Retinal pigment epithelial cell (primary cell): ENCODE results near the gene FRMD4A.

Experiments used
- DNase-seq: peaks from one replicate; pipeline ENCODE4 v3.0.0-alpha.2; 2010; ENCODE audit warnings: low read depth
- H3K4me3 ChIP-seq: 2 replicates; pipeline ENCODE4 v1.5.1; 2011; ENCODE audit warnings: mild to moderate bottlenecking, low read length, control low read depth, moderate library complexity
- TF ChIP-seq, protein P1 (sequence below): conservative IDR thresholded peaks from 2 replicates; pipeline ENCODE4 v1.5.1; 2011; ENCODE audit warnings: low read depth, low read length, control low read depth, inconsistent platforms

Gene FRMD4A

DNA sequence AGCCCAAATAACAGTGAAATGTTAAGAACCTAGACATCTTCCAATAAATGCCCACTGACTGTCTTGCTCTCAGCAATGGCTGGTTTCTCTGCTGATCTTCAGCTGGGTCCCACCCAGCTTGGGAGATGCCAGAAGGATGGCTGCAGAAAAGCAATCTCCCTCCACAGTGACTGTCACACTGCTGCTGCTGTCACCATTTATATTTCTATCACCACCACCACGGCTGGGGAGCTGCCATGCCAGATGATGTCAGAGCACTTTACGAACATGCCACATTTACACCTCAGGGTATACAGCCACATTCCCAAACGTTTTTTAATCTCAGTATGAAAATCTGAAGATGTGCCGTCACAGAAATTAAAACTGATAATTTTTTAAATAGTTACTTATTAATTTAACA is 29.8 kb upstream of the FRMD4A start:
- DNase-seq, result no peak
- TF ChIP-seq, protein P1, sequence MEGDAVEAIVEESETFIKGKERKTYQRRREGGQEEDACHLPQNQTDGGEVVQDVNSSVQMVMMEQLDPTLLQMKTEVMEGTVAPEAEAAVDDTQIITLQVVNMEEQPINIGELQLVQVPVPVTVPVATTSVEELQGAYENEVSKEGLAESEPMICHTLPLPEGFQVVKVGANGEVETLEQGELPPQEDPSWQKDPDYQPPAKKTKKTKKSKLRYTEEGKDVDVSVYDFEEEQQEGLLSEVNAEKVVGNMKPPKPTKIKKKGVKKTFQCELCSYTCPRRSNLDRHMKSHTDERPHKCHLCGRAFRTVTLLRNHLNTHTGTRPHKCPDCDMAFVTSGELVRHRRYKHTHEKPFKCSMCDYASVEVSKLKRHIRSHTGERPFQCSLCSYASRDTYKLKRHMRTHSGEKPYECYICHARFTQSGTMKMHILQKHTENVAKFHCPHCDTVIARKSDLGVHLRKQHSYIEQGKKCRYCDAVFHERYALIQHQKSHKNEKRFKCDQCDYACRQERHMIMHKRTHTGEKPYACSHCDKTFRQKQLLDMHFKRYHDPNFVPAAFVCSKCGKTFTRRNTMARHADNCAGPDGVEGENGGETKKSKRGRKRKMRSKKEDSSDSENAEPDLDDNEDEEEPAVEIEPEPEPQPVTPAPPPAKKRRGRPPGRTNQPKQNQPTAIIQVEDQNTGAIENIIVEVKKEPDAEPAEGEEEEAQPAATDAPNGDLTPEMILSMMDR, result no peak
- no peak overlapping the region for H3K4me3 ChIP-seq

GRCh38 chr10:14358886-14359573 is 28.3 kb upstream of the FRMD4A start:
- TF ChIP-seq, protein P1, result no peak

GRCh38 chr10:14356921-14357320 is 26.2 kb upstream of the FRMD4A start:
- DNase-seq, result peak; percentile 84
- H3K4me3 ChIP-seq, result no peak overlapping the region
- TF ChIP-seq, protein P1, result no peak

More at GRCh38 chr10:14358886-14359573, 28.3 kb upstream of the FRMD4A start:
- no peak overlapping the region for H3K4me3 ChIP-seq
- no peak for DNase-seq

GRCh38 chr10:14355750-14356149 is 25.0 kb upstream of the FRMD4A start:
- TF ChIP-seq, protein P1, result no peak
- DNase-seq, result no peak
- H3K4me3 ChIP-seq, result no peak overlapping the region

GRCh38 chr10:14353291-14353913 is 22.7 kb upstream of the FRMD4A start:
- TF ChIP-seq, protein P1, result no peak
- no peak overlapping the region for H3K4me3 ChIP-seq
- DNase-seq, result no peak

- H3K4me3 ChIP-seq, result no peak overlapping the region
- TF ChIP-seq, protein P1, result no peak
- no peak for DNase-seq
These were observed 19.3 kb upstream of the FRMD4A start for GRCh38 chr10:14350006-14350405.

DNA sequence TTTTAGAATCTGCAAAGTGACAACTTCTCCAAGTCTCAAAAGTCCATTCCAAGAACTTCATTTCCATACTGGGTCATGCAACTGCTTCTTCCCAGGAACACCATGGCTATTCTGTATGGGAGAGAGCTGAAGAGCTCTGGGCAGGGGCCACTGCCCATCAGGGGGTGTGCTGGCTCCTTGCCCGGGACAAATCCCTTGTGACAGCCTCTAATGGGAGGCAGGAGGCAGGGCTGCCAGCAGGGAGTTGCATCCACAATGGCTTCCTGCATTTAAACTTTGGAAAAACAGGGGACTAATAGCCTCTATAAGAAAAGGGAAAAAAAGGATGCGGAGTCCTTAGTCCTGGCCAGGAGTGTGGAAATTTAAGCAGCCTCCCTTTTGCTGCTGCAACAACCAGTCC is 18.4 kb upstream of the FRMD4A start:
- no peak for DNase-seq
- TF ChIP-seq, protein P1, result no peak
- no peak overlapping the region for H3K4me3 ChIP-seq
